ENCODE data around the gene GARRE1.
A peak's percentile ranks its signal among the peaks of the same experiment; 100 is the strongest.

- peak; percentile 66 for TF ChIP-seq CTCF (IDR thresholded peaks at IDR 0.05; ENCODE audit: poor library complexity)
- TF ChIP-seq EZH2 (IDR thresholded peaks at IDR 0.05; ENCODE audit: borderline replicate concordance), result no peak
- no peak for TF ChIP-seq EZH2phosphoT487 (IDR thresholded peaks at IDR 0.05; ENCODE audit: low read depth, severe bottlenecking, unreplicated experiment)
Measured at GRCh38 chr19:34220472-34221063, 33.8 kb upstream of the GARRE1 start.
